ENCODE results near the gene ADAMTS8. TPM values are rescaled to one million over a fixed set of nuclear protein-coding genes. Genes with fewer than 3 reads are reported as not detected.

Gene ADAMTS8
- total RNA-seq, 4 donors from 2014 or later, result 1.2 to 7.3 (median 4.6) TPM

DNA sequence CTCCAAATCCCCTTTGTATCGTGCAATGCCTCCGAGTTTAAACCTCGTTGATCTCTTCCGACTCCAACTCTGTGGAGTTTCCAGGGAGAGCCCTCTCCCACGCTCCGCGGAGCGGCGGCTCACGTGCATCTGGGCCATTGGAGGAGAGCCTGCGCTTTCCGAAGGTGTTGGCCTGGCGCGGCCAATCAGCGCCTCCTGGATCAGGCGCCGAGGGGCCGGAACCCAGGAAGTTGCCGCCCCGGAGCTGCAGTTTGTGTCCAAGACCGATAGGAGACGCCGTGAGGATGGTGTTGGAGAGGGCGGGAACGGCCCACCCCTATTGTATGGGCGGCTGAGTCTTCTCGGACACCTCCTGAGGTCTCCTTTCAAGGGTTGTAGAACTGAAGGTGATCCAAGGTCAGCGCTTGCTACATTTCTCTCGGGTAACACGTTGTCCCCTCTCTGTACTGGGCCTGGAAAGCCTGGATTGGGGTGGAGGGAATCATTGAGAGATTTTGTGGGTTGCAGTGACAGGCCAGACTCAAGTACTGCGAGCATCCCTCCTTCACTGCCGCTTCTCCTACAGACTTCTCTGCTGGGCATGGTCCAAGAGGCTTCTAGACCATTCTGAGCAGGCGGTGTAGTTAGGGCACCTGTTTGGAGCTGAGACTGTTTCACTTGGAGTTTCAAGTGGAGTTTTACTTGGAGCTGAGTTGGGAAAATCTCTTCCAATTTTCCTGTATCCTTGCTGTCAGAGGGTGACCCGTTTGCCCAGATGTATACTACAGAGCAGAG lies 21.8 kb upstream of the ADAMTS8 start:
- peak; percentile 75 to 89 for DNase-seq
- Histone ChIP-seq H3K27ac (peak overlapping the region; percentile 30 to 56), H3K27me3 (no peaks in the 10 kb centered on the region), H3K36me3 (no peaks in the 10 kb centered on the region), H3K9me3 (no peaks in the 10 kb centered on the region), H3K4me1 (peaks cover 0 to 2% of the 10 kb centered on the region in 2 donors), H3K4me3 (peak overlapping the region; percentile 39 to 58)
- TF ChIP-seq, protein P1, sequence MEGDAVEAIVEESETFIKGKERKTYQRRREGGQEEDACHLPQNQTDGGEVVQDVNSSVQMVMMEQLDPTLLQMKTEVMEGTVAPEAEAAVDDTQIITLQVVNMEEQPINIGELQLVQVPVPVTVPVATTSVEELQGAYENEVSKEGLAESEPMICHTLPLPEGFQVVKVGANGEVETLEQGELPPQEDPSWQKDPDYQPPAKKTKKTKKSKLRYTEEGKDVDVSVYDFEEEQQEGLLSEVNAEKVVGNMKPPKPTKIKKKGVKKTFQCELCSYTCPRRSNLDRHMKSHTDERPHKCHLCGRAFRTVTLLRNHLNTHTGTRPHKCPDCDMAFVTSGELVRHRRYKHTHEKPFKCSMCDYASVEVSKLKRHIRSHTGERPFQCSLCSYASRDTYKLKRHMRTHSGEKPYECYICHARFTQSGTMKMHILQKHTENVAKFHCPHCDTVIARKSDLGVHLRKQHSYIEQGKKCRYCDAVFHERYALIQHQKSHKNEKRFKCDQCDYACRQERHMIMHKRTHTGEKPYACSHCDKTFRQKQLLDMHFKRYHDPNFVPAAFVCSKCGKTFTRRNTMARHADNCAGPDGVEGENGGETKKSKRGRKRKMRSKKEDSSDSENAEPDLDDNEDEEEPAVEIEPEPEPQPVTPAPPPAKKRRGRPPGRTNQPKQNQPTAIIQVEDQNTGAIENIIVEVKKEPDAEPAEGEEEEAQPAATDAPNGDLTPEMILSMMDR (IDR thresholded peaks at IDR 0.05), result peak; percentile 27 to 54 (median 39)
- TF ChIP-seq POLR2A (IDR thresholded peaks at IDR 0.05), result peak in 1 of 2 donors; percentile 29
- intact Hi-C loops (cut with DNase I; ENCODE audit: low total_unique reads), result no loop called here

DNA sequence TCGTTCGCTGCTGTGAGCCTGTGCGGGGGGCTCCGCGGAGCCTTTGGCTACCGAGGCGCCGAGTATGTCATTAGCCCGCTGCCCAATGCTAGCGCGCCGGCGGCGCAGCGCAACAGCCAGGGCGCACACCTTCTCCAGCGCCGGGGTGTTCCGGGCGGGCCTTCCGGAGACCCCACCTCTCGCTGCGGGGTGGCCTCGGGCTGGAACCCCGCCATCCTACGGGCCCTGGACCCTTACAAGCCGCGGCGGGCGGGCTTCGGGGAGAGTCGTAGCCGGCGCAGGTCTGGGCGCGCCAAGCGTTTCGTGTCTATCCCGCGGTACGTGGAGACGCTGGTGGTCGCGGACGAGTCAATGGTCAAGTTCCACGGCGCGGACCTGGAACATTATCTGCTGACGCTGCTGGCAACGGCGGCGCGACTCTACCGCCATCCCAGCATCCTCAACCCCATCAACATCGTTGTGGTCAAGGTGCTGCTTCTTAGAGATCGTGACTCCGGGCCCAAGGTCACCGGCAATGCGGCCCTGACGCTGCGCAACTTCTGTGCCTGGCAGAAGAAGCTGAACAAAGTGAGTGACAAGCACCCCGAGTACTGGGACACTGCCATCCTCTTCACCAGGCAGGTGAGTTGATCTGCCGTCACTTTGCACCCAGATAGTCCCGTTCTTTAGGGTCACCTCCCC lies 21.0 kb upstream of the ADAMTS8 start:
- H3K9me3 ChIP-seq, result no peaks in the 10 kb centered on the region
- DNase-seq, result no peak
- peak overlapping the region; percentile 39 to 58 for H3K4me3 ChIP-seq
- TF ChIP-seq, protein P1 (IDR thresholded peaks at IDR 0.05), result no peak
- peak overlapping the region; percentile 16 to 56 for H3K27ac ChIP-seq
- intact Hi-C loops (cut with DNase I; ENCODE audit: low total_unique reads), result no loop called here
- peaks cover 0 to 2% of the 10 kb centered on the region in 2 donors for H3K4me1 ChIP-seq
- H3K27me3 ChIP-seq, result no peaks in the 10 kb centered on the region
- no peaks in the 10 kb centered on the region for H3K36me3 ChIP-seq

DNA sequence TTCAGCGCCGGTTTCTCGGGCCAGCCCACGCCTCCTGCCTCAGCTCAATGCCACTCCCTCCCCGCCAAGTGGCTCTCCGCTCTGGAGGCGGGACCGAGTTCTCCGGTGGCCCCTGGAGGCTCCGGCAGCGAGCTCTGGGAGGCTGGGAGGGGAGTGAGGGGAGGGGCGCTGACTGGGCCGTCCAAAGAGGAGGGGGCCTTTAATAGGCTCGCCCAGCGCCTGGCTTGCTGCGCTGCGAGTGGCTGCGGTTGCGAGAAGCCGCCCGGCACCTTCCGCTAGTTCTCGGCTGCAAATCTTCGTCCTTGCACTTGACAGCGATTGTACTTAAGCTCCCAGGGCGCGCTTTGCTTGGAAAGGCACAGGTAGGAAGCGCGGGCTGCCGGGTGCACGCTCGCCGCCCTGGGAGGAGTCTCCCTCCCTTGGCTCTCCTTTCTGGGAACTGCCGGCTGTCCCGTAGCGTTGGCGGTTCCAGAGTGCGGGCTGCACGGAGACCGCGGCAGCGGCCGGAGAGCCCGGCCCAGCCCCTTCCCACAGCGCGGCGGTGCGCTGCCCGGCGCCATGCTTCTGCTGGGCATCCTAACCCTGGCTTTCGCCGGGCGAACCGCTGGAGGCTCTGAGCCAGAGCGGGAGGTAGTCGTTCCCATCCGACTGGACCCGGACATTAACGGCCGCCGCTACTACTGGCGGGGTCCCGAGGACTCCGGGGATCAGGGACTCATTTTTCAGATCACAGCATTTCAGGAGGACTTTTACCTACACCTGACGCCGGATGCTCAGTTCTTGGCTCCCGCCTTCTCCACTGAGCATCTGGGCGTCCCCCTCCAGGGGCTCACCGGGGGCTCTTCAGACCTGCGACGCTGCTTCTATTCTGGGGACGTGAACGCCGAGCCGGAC lies 20.3 kb upstream of the ADAMTS8 start, which contains the start of gene ADAMTS15:
Gene ADAMTS15, plus strand, starts transcription at position 230 of the 894 bp plus-strand sequence. Its CDS starts 329 bp downstream, at position 559.
- peak; percentile 58 to 80 for DNase-seq
- H3K27ac ChIP-seq, result peak within 1 kb of the TSS; percentile 16 to 56
- peaks cover 0 to 2% of the 10 kb centered on the region in 2 donors for H3K4me1 ChIP-seq
- H3K27me3 ChIP-seq, result no peaks in the 10 kb centered on the region
- peak within 1 kb of the TSS; percentile 39 to 58 for H3K4me3 ChIP-seq
- TF ChIP-seq, protein P1 (IDR thresholded peaks at IDR 0.05), result no peak
- TF ChIP-seq POLR2A (IDR thresholded peaks at IDR 0.05), result peak; percentile 34 to 44
- no peaks in the 10 kb centered on the region for H3K36me3 ChIP-seq
- H3K9me3 ChIP-seq, result no peaks in the 10 kb centered on the region
- intact Hi-C loops (cut with DNase I; ENCODE audit: low total_unique reads), result no loop called here

DNA sequence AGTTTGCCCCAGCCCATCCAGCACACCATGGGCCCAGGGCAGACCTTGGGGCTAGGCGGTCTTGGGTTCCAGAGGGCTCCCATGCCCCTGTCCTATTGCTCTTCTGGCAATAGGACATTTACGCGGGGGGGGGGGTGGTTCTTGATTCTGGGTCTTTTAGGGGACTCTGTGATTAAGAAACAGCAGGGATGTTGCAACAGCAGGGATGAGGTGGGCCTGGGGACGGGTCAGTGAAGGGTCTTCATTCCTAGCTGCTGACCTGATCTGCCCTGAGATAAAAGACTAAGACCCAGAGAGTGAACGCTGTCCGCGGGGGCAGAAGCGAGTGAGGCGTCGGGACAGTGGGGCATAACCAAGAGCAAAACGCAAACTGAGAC lies 19.6 kb upstream of the ADAMTS8 start:
- DNase-seq, result no peak
- Histone ChIP-seq H3K27me3 (no peaks in the 10 kb centered on the region), H3K9me3 (no peaks in the 10 kb centered on the region), H3K36me3 (no peaks in the 10 kb centered on the region), H3K27ac (no peak overlapping the region), H3K4me1 (peaks cover 0 to 2% of the 10 kb centered on the region in 2 donors), H3K4me3 (peak overlapping the region; percentile 39 to 58)
- TF ChIP-seq, protein P1 (IDR thresholded peaks at IDR 0.05), result no peak
- intact Hi-C loops (cut with DNase I; ENCODE audit: low total_unique reads), result no loop called here
